NCI-H1092 treated with DMSO at 0.1 percent for 48 hours (cell line): Measurements from ENCODE around the gene HS3ST5.
"Not testable (repeated sequence)": the region's sequence is repeated elsewhere in the genome, so short reads cannot be mapped to it uniquely, and the experiment has no call there.

Source experiments
- DNase-seq: peaks from one replicate; lab custom pipeline; 2025; lab: John Stamatoyannopoulos, UW

Gene HS3ST5

DNA sequence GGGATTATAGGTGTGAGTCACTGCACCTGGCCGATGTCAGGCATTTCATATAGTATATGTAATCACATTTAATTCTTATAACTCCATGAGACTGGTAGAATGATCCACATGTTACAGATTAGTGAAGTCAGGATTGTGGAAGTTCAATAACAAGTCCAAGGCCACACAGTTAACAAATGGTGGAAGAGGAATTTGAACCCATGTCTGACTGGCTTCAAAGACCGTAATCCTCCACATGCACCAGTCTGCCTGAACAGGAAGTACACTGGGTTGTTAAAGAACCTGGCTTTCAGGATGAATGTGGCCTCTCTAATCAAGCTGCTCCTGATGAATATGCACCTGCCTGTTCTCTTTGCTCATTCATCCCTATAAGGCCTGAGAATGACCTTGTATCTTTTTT is 249.9 kb downstream of the HS3ST5 start:
- no peak for DNase-seq

DNA sequence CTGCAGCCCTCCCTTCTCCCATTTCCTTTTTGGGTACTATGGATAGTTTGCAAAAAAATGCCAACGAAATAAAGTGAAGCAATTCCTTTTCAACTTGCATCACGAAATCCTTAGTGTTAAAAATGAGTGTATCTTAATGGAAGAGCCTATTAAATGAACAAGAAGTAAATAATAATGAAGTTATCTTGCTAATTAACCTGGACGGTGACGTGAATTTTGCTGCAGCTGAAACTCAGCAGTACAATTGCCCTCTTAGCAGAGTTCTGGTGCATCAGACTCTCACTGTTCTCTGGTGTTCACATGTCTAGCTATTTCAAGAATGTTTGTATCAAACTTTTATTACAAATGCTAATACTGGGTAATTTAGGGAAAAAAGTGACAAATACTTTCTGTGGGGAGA is 252.2 kb downstream of the HS3ST5 start:
- no peak for DNase-seq

DNA sequence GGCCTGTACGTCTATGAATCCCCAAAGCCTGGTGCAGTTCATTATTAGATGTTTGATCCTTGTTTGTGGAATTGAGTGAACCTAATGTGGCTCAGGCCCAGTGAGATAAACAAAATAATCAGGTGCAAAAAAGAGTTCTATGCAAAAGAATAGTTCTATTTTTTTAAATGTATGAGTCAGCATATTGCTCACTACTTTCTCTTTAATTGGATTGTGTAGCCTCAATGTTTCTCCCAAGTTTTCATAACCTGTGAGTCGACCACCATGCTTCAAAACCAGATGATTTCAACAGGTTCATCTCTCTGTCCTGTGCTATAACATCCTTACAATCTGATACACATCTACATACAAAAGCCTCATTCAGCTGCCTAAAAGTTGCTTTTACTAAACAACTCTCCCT is 255.3 kb downstream of the HS3ST5 start:
- DNase-seq, result no peak

DNA sequence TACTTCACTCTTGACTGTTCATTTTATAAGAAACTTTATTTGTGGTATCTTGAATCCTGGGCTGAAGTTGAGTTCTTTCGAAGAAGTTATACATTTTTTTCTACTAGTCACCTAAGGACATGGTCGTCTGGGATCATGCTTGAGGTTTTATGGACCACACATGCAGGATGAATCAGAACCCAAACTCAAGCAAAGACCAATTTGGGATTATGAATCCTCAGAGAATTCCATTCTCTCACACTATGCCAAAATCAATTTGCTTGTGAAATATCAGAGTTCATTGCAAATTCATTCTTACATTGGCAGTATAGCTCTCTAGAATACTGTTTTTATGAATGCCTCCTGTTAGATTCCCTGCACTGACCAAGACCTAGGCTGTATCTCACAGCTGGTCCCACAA is 257.6 kb downstream of the HS3ST5 start:
- DNase-seq, result no peak

DNA sequence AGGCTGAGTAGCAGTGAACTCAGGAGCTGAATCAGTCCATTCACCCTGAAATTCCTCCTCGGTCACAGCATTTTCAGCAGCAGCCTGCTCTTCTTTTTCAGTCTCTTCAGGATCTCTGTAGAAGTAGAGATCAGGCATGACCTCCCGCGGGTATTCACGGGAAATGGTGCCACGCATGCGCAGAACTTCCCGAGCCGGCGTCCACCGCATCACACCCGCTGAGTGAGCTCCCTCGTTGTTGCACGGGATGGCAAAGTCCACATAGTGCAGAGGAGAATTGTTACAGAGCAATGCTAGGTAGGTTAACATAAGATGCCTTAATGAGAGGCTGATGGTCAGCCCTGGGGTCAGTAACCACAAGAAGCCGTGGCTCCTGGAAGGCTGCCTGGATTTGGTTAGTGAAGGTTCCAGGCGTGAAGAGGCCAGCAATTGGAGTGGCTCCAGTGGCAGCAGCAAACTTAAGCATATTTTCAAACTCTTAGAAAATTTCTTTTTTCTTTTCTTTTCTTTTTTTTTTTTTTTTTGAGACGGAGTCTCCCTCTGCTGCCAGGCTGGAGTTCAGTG is 258.4 kb downstream of the HS3ST5 start:
- DNase-seq, result no peak

DNA sequence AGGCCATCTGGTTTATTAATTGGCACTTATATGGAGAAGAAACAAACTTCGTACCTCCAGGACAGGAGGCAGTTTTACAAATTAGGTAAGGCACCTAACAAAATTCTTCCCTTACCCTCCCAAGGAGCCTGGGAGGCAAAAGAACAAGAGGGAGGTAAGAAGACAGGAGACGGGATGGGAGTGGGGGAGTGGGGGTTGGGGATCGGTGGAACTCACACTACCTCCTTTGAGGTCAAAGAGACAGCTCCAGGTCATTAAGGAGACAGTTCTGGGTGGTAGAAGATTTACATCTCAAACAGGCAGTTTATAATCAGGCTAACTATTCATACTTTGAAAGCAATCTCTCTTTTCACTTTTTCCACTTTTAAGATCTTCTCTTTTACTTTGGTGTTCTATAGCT is 259.6 kb downstream of the HS3ST5 start:
- DNase-seq, result no peak

DNA sequence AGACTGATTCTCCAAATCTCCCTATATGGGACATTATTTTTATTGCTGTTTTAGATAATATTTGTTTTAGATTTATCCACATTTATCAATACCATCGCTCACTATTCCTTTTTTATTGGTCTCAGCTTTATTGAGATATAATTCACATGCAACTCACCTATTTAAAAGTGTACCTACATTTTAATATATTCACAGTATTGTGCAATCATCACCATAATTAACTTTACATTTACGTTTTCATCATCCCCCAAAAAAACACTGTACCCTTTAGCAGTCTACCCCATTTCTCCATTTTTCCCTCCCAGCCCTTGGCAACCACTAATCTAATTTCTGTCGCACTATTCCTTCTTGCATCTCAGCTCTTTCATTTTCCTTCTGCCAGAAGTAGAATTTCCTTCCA is 261.1 kb downstream of the HS3ST5 start:
- DNase-seq, result no peak

DNA sequence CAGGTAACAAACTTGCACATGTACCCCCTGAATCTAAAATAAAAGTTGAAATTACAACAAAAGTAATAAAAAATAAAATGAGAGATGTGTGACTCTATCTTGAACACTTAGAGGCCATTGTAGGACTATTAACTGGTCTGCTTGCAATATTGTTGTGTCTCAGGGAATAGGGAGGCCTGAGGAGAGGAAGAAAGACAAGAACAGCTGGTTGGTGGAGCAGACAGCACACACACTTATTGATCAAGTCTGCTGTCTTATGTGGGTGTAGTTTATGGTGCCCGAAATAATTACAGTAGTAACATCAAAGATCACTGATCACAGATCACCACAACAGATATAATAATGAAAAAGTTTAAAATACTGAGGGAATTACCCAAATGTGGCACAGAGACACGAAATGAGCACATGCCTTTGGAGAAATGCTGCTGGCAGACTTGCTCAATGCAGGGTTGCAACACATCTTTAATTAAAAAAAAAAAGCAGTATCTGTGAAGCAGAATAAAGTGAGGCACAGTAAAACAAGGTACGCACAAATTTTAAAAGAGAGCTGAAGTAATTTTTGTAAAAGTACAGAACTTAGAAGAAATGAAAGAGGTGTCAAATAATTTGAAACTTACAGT is 261.8 kb downstream of the HS3ST5 start:
- DNase-seq, result no peak

DNA sequence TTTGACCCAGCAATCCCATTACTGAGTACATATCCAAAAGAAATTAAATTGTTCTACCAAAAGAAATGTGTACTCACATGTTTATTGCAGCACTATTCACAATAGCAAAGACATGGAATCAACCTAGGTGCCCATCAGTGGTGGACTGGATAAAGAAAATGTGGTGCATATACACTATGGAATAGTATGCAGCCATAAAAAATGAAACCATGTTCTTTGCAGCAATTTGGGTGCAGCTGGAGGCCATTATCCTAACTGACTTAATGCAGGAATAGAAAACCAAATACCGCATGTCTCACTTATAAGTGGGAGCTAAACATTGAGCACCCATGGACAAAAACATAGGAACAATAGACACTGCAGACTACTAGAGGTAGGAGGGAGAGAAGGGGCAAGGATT is 262.4 kb downstream of the HS3ST5 start:
- not testable (repeated sequence) for DNase-seq

DNA sequence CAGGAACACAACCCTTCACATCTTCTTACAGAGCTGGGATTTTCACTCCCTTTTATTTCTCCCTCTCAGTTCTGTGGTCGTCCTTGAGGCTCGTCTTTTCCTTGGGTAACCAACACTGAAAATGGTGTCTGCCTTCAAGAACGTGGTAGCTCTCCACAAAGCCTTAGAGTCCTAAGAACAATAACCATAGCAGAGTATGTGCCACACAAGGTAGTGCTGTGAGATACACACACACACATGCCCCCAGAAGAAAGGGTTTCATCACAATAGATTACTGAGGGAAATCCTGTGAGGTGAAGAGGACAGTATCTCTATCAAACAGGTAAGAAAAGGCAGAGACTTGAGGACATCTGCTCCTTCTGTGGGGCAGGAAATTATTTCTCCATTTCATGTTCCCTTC is 267.0 kb downstream of the HS3ST5 start:
- DNase-seq, result no peak

DNA sequence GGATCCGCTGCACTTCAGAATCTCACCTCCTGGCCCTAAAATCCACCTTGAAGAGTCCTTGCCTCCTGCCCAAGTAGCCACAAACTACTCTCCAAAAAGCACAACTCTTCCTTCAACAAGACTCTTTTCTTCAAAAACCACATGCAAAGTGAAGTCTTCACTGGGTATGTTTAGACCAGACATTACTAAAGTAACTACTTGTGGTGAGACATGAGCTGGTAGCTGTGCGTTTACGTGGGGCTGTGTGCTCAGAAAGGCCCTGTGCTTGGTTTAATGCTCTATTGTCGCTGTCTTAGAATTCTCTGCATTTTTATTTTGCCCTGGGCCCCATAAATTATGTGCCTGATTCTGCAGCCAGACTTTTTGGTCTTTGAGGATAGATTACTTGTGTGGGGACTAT is 267.5 kb downstream of the HS3ST5 start:
- DNase-seq, result no peak

DNA sequence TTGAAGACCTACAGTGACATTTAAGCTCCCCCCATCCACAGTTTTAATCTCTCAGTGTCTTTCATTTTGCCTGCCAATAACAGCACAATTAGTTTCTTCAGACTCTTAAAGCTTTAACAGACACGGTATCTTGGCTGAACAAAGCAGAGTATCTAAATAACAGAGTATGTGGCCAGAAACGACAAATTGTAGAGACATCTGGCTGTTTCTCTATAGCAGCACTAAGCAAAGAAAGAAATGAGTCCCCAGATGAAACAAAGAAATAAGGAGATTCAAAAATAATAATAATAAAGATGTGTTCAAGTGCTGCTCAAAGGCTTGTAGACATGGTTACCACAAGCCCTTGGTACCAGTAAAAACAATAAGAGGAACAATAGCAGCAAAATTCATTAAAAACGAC is 274.1 kb downstream of the HS3ST5 start:
- no peak for DNase-seq

DNA sequence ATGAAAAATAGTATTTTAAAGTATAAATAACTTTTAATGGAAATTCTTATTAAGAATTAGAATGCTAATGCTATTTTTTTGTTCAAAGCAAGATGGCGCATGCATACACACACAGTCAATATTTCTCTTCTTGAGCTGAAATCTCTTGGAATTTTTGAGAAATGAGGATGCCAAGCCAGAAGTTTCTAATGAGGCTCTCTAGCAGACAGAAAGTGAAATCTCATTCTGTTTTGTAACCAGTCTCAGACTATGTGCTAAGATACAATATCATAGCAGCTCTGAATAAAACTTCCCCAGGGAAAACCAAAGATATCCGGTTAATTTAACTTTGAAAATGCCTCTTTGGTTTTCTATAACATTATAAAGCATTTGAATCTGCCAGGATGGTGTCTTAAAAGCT is 274.7 kb downstream of the HS3ST5 start:
- DNase-seq, result no peak

DNA sequence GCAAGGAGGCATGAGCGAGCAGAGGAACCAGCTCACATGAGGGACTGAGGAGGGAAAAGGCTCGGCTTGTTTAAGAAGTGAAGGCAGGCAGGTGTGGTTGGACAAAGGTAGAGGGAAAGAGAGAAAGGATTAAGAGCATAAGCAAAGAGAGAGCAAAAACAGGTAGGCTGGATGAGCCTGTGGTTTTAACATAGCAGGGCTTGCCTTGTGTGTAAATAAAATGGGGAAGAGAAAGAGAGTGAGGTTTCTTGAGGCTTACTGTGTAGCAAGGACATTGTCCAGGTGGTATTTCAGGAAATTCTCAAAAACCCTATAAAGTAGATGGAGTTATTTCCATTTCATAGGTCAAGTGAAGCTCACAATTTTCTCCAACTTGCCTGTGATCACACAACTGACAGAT is 278.0 kb downstream of the HS3ST5 start:
- no peak for DNase-seq

DNA sequence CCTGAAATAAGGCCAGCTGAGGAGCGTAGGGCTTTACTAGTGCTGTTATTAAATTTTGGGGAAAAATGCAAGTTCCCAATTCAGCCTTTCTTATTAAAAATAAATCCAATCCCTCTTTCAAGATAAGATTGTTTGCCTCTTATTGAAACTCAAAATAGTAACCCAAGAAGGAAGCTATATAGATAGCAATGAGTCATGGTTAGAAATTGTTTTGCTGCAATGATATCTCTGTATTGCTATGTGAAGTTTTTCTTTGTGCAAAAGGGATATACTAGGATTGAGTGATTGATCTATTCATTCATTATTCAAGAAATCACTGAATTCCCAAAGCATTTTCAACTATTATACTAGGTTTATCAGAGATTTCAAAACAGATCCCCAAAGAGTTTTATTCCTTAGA is 278.9 kb downstream of the HS3ST5 start:
- no peak for DNase-seq

DNA sequence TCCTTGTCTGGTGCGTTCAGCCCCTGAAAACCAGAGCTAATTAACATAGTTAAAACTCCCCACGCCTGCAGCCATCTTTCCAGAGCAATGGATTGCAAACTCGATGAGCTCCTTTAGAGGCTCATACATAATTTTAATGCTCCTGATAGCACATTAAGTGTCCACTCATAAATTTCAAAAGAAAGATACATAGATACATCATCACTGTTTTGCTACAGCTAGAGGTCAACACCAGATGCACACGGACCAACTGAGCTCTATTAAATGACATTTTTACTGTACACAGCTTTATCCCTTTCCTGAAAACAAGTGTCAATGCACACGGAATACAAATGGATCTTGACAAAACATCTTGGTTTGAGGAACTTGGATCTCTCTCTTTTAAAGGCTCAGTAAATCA is 280.6 kb downstream of the HS3ST5 start:
- DNase-seq, result no peak

DNA sequence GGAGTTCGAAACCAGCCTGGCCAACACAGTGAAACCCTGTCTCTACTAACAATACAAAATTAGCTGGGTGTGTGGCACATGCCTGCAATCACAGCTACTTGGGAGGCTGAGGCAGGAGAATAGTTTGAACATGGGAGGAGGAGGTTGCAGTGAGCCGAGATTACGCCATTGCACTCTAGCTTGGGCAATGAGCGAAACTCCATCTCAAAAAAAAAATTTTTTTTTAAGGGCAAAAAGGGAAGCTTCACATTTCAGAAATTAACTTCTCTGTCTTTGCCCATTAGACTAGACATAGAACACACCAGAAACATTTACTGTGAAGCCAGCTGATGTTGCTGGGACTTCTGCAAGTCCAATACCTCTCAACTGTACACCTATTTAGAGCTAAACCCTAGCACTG is 281.1 kb downstream of the HS3ST5 start:
- DNase-seq, result no peak

DNA sequence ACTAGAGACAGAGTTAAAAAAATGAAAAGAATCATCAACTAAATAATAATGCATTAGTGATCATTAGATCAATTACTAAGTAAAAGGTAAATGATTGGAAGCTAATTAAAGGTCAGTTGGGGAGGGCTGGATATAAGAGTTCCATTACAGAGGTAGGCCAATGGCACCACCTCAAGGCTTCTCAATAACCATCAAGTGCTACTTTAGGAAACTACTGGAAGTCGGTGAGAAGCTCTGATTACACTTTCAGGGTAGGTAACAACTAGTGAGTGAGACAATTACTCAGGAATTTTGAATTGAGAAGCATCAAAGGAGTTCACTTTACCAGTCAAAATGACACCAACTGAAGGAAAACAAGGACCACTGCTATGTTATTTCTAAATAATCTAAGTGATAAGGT is 281.7 kb downstream of the HS3ST5 start:
- no peak for DNase-seq

DNA sequence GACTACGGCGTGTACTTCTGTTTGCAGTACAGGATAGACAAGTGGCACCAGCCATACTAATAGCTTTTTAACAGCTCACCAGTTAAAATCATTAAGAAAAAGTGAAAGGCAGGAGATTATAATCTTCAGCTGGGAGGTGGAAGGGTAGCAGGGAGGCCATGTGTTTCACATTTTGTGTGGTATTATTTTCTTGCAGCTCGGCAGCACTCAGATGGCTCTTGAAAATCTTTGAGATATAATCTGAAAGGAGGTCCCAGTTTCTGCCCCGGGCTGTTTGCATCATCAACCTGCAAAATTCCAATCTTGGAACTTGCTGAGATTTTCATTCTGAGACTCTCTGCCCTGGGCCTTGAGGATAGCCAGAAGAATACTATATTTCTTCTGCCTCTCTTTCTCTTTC is 284.4 kb downstream of the HS3ST5 start:
- no peak for DNase-seq

DNA sequence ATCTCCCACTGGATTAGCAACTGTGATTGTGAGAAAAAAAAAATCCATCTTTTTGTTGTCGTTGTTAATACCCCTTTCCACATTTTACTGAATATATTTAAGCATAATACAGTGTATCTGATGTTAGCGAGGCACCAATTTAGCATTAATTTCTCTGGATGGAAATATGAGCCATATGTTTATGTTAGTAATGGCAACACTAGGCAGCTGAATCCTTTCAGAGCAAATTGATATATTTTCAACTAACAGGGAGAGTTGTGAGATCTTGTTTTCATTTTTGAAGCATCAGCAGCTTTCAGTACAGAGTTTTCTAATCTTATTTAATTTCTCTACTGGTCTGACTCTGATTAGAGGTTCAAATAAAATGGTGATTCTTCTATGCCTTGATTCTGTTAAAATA is 287.1 kb downstream of the HS3ST5 start:
- no peak for DNase-seq

DNA sequence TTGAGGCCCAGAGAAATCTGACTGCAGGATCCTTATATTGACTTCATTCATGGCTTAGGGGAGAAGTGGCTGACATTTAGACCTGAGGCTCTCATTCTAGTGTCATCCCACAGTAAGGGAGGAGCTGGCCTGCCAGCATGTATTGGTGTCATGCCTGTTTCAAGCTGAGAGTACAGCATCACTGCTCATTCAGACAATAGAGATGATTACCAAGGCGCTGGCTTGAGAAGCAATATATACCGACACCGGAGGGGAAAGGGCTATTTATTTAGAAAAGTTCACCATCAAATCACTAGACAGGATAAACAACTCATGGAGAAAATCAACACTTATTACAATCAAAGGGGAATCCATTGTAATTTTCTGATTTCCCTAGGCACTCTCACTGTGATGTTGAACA is 287.5 kb downstream of the HS3ST5 start:
- no peak for DNase-seq

DNA sequence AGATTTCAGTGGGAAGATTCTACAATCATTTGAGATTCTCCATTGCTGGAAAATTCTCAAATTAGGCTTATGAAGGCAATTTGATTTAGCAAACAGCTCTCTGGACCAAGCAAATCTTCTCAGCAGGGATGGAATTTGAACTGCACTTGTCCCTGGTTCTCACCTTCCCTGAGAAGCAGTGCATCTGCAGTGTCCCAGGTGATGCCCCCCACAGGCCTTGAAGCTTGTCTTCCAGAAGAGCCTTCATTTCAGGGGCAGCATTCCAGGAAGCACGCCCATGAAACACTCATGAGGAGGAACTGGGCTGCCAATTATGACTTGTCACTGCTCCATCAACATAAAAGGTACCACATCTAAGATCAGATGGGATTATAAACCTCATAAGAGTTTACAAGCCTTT is 289.0 kb downstream of the HS3ST5 start:
- DNase-seq, result no peak

DNA sequence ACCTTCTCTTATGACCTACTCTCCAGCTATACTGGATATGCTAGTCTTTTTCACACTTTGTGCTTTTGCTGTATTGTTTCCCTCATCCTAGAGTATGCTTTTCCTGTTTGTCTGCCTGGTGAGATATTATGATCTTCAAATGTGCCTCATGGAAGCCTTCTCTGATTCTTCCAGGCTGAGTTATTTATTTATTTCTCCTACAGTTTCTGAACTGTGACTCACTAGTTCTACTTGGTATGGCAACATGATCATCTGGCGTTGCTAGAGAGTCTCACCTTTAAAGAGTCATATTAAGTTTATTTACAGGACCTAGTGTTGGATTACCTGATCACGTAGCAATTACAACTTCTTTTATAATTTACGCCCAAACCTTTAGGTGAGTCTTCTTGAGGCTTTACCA is 290.7 kb downstream of the HS3ST5 start:
- DNase-seq, result no peak

DNA sequence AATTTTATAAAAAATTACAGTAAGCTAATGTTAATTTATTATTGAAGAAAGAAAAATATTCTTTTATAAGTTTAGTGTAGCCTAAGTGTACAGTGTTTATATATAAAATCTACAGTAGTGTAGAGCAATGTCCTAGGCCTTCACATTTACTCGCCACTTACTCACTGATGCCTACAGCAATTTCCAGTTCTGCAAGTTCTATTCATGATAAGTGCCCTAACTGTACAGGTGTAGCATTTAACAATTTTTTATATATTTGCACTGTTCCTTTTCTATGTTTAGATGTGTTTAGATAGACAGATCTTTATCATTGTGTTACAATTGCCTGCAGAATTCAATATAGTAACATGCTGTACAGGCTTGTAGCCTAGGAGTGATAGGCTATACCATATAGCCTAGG is 291.8 kb downstream of the HS3ST5 start:
- no peak for DNase-seq
